NCI-H1105 (cell line): Measurements from ENCODE around the gene KLF2.
"Not testable (repeated sequence)": the region's sequence is repeated elsewhere in the genome, so short reads cannot be mapped to it uniquely, and the experiment has no call there.

Source experiments
- DNase-seq: peaks from one replicate; lab custom pipeline; 2025; lab: John Stamatoyannopoulos, UW

KLF2 gene

GRCh38 chr19:16324384-16325160, at the start of gene KLF2:
Gene KLF2 (plus strand): TSS chr19:16324826. CDS start chr19:16324924, 98 bp downstream.
- DNase-seq: peak; percentile 49

GRCh38 chr19:16280306-16280705, 44.3 kb upstream of the KLF2 start:
- DNase-seq: no peak

- no peak for DNase-seq
Observed at GRCh38 chr19:16281743-16282142, 42.9 kb upstream of the KLF2 start.

- no peak for DNase-seq
Observed at GRCh38 chr19:16283210-16284061, 41.2 kb upstream of the KLF2 start.

- DNase-seq: no peak
Observed at GRCh38 chr19:16284505-16284904, 40.1 kb upstream of the KLF2 start.

- not testable (repeated sequence) for DNase-seq
Observed at GRCh38 chr19:16285079-16285478, 39.5 kb upstream of the KLF2 start.

GRCh38 chr19:16285769-16286498, 38.7 kb upstream of the KLF2 start:
- peak; percentile 7 for DNase-seq

GRCh38 chr19:16288544-16288943, 36.1 kb upstream of the KLF2 start:
- no peak for DNase-seq

GRCh38 chr19:16289594-16289993, 35.0 kb upstream of the KLF2 start:
- no peak for DNase-seq

- DNase-seq: no peak
Observed at GRCh38 chr19:16290692-16291091, 33.9 kb upstream of the KLF2 start.

- DNase-seq: no peak
Observed at GRCh38 chr19:16293118-16294091, 31.2 kb upstream of the KLF2 start.

GRCh38 chr19:16295057-16295456, 29.6 kb upstream of the KLF2 start:
- no peak for DNase-seq

- no peak for DNase-seq
Observed at GRCh38 chr19:16296713-16297112, 27.9 kb upstream of the KLF2 start.

- no peak for DNase-seq
Observed at GRCh38 chr19:16297575-16298178, 26.9 kb upstream of the KLF2 start.

- no peak for DNase-seq
Observed at GRCh38 chr19:16298334-16298733, 26.3 kb upstream of the KLF2 start.

- DNase-seq: no peak
Observed at GRCh38 chr19:16301999-16302694, 22.5 kb upstream of the KLF2 start.

- DNase-seq: no peak
Observed at GRCh38 chr19:16303755-16304154, 20.9 kb upstream of the KLF2 start.

GRCh38 chr19:16304511-16304910, 20.1 kb upstream of the KLF2 start:
- not testable (repeated sequence) for DNase-seq

GRCh38 chr19:16305060-16305459, 19.6 kb upstream of the KLF2 start:
- not testable (repeated sequence) for DNase-seq

GRCh38 chr19:16306728-16307402, 17.8 kb upstream of the KLF2 start:
- DNase-seq: no peak
